Measurements from ENCODE around the gene DTHD1. TPM values are rescaled to one million over a fixed set of nuclear protein-coding genes. Genes with fewer than 3 reads are reported as not detected.

DTHD1 gene
- total and polyA plus RNA-seq, 2 donors (not counting 3 experiments of a cell fraction or from before 2014, with no cell fraction given) = not detected

GRCh38 chr4:36313703-36314102 is 32.3 kb downstream of the DTHD1 start:
- dilution Hi-C loops (cut with MboI; ENCODE audit: extremely low pct_ligation_motif_present, low sequenced_read_pairs) = no loop called here
- no peaks in the 10 kb centered on the region for H3K27me3 ChIP-seq (ENCODE audit: control insufficient read depth in 2 of 2, insufficient read depth in 2 of 2, low read length in 2 of 2)

GRCh38 chr4:36316607-36317006 is 35.2 kb downstream of the DTHD1 start:
- FAIRE-seq = no peak
- CTCF ChIA-PET = no interaction called here
- no peak for TF ChIP-seq JUN (IDR thresholded peaks at IDR 0.05; ENCODE audit: borderline replicate concordance, insufficient read depth, insufficient read length, low read depth)
- TF ChIP-seq POLR2AphosphoS5 (IDR thresholded peaks at IDR 0.05; ENCODE audit: insufficient read depth, low read depth, low read length) = no peak
- no peak for TF ChIP-seq FOS (IDR thresholded peaks at IDR 0.05; ENCODE audit: borderline replicate concordance, insufficient read depth, low read length)
- TF ChIP-seq MAX (IDR thresholded peaks at IDR 0.05; ENCODE audit: insufficient read depth, insufficient read length) = no peak
- TF ChIP-seq EZH2 (IDR thresholded peaks at IDR 0.05; ENCODE audit: borderline replicate concordance, low read depth, low read length, severe bottlenecking) = no peak
- TF ChIP-seq CTCF (IDR thresholded peaks at IDR 0.05; ENCODE audit: extremely low read depth in 1 of 2, insufficient read depth in 1 of 2, low read depth in 1 of 2, low read length in 2 of 2) = no peak
- TF ChIP-seq MYC (IDR thresholded peaks at IDR 0.05; ENCODE audit: low read depth, low read length) = no peak
- no peak for TF ChIP-seq POLR2A (IDR thresholded peaks at IDR 0.05; ENCODE audit: low read depth, low read length)
- no peak for TF ChIP-seq GATA2 (IDR thresholded peaks at IDR 0.05; ENCODE audit: insufficient read depth, insufficient read length, low read depth, low read length)

More at GRCh38 chr4:36313703-36314102, 32.3 kb downstream of the DTHD1 start:
- POLR2A ChIA-PET = no interaction called here
- Histone ChIP-seq H3K4me2 (ENCODE audit: insufficient read depth, low read length) (no peak overlapping the region), H3K79me2 (ENCODE audit: control insufficient read depth, insufficient read depth, low read length) (no peaks in the 10 kb centered on the region), H3K4me3 (replicated peaks in 1 of 3; ENCODE audit: insufficient read depth in 1 of 3, low read depth in 1 of 3, low read length in 3 of 3) (no peak overlapping the region), H2AFZ (ENCODE audit: low read depth, low read length) (no peak overlapping the region), H3K9ac (replicated peaks; ENCODE audit: extremely low read depth, insufficient read depth, low read length) (no peak overlapping the region), H3K4me1 (ENCODE audit: control insufficient read depth, extremely low read depth, insufficient read depth, low read length) (no peaks in the 10 kb centered on the region), H3K27ac (ENCODE audit: insufficient read depth, low read depth, low read length) (no peak overlapping the region), H4K20me1 (replicated peaks; ENCODE audit: control insufficient read depth, extremely low read depth, insufficient read depth, low read length) (no peaks in the 10 kb centered on the region), H3K36me3 (ENCODE audit: control insufficient read depth in 2 of 2, extremely low read depth in 1 of 2, insufficient read depth in 2 of 2, low read length in 2 of 2) (no peaks in the 10 kb centered on the region), H3K9me3 (replicated peaks; ENCODE audit: control insufficient read depth, insufficient read depth, low read length) (no peaks in the 10 kb centered on the region), H3K9me1 (replicated peaks; ENCODE audit: control insufficient read depth, extremely low read depth, insufficient read depth, low read length) (no peaks in the 10 kb centered on the region)
- no peak for TF ChIP-seq FOS (IDR thresholded peaks at IDR 0.05; ENCODE audit: borderline replicate concordance, insufficient read depth, low read length)
- FAIRE-seq = no peak
- intact Hi-C loops (cut with micrococcal nuclease) = no loop called here
- no TSS peak for BruUV-seq (replicated peaks)
- CTCF ChIA-PET = no interaction called here
- no peak for DNase-seq (ENCODE audit: low read depth, low spot score)

More at GRCh38 chr4:36316607-36317006, 35.2 kb downstream of the DTHD1 start:
- no peak overlapping the region for H3K9ac ChIP-seq (replicated peaks; ENCODE audit: extremely low read depth, insufficient read depth, low read length)
- intact Hi-C loops (cut with micrococcal nuclease) = no loop called here
- POLR2A ChIA-PET = no interaction called here
- no peak overlapping the region for H3K4me2 ChIP-seq (ENCODE audit: insufficient read depth, low read length)
- H3K79me2 ChIP-seq (ENCODE audit: control insufficient read depth, insufficient read depth, low read length) = no peaks in the 10 kb centered on the region
- H3K27ac ChIP-seq (ENCODE audit: insufficient read depth, low read depth, low read length) = no peak overlapping the region
- no peak overlapping the region for H2AFZ ChIP-seq (ENCODE audit: low read depth, low read length)
- no peaks in the 10 kb centered on the region for H3K9me3 ChIP-seq (replicated peaks; ENCODE audit: control insufficient read depth, insufficient read depth, low read length)
- H3K4me3 ChIP-seq (replicated peaks in 1 of 3; ENCODE audit: insufficient read depth in 1 of 3, low read depth in 1 of 3, low read length in 3 of 3) = no peak overlapping the region
- H3K27me3 ChIP-seq (ENCODE audit: control insufficient read depth in 2 of 2, insufficient read depth in 2 of 2, low read length in 2 of 2) = no peaks in the 10 kb centered on the region
- dilution Hi-C loops (cut with MboI; ENCODE audit: extremely low pct_ligation_motif_present, low sequenced_read_pairs) = no loop called here
- no peaks in the 10 kb centered on the region for H3K9me1 ChIP-seq (replicated peaks; ENCODE audit: control insufficient read depth, extremely low read depth, insufficient read depth, low read length)
- no peaks in the 10 kb centered on the region for H4K20me1 ChIP-seq (replicated peaks; ENCODE audit: control insufficient read depth, extremely low read depth, insufficient read depth, low read length)
- H3K36me3 ChIP-seq (ENCODE audit: control insufficient read depth in 2 of 2, extremely low read depth in 1 of 2, insufficient read depth in 2 of 2, low read length in 2 of 2) = no peaks in the 10 kb centered on the region
- no peaks in the 10 kb centered on the region for H3K4me1 ChIP-seq (ENCODE audit: control insufficient read depth, extremely low read depth, insufficient read depth, low read length)
- no TSS peak for BruUV-seq (replicated peaks)
- DNase-seq (ENCODE audit: low read depth, low spot score) = no peak
